Stimulated activated naive CD4-positive, alpha-beta T cell treated with Interleukin-2 at 50 U/mL for 16 hours (primary cell): Measurements from ENCODE around the gene CAPN8.

Source experiments
- DNase-seq: peaks from one replicate; lab custom pipeline; 2025; lab: John Stamatoyannopoulos, UW

The CAPN8 gene

GRCh38 chr1:223654083-223654482 lies 11.4 kb downstream of the CAPN8 start:
- no peak for DNase-seq

- no peak for DNase-seq
Observed at GRCh38 chr1:223653431-223653830, 12.1 kb downstream of the CAPN8 start.

GRCh38 chr1:223653015-223653414 lies 12.5 kb downstream of the CAPN8 start:
- DNase-seq = no peak

- DNase-seq = no peak
Observed at GRCh38 chr1:223652436-223652941, 13.0 kb downstream of the CAPN8 start.

DNA sequence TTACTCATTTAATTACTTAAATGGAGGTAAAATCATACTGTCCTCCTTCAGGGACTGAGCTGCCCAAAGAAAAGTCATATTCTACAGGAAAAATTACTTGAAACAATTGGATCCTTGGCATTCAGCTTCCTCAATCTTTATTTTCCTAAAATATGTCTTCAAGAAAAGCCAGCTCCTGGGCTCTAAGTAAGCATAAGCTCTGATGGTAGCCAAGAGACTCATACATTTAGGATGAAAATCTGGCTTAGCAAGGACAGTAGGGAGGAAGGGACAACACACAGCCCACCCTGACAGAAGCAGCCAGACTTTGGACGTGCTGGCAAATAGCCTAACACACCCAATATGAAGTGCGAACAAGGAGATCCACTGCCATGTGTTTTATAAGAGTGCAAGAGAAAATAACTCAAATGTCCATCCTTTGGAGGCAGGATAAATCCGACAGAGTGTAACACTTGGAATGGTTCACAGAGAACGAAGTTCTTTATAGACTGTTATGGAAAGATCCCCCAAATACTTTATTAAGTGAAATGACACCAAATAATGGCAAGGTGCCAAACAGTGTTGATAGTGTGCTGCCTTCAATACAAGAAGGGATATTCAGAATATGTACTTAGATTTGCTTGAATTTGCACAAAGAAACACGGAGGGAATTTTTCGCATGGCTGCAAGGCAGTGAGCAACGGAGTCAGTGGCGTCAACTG lies 14.1 kb downstream of the CAPN8 start:
- no peak for DNase-seq

DNA sequence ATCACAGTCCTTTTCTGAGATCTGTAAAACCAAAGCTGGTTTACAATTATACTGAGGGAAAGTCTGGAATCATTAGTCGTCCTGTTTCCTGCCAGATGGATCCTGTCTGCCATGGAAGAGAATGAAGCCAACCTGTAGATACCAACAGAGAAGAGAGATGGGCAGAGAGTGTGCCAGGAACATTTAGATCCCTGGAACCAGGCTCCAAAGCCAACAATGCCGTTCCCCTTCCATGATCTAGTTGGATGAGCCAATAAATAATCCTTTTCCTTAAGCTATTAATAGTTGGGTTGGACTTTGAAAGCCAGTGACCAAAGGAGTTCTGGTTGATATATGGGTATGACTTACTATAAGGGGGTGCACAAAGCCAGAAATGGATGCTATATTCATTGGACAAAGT lies 15.0 kb downstream of the CAPN8 start:
- DNase-seq = no peak

DNA sequence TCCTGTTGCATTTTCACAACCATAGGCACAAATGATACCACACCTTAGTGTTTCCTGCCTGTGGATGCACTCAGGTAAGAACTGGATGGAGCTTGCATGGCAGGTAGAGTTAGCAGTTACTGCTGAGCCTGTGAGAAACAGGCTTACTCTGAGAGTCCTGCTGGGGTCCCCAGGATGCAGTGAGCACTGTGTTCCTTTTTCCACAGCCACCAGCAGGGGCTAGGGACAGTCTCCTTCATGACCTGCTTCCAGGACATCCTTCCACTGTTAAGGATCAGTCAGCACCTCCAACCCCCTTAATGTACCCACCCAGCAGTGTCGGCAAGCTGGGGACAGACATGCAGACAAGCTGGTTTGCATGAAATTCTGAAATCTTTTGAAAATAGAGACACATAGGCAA lies 16.3 kb downstream of the CAPN8 start:
- no peak for DNase-seq

- no peak for DNase-seq
Observed at GRCh38 chr1:223647249-223647648, 18.3 kb downstream of the CAPN8 start.

DNA sequence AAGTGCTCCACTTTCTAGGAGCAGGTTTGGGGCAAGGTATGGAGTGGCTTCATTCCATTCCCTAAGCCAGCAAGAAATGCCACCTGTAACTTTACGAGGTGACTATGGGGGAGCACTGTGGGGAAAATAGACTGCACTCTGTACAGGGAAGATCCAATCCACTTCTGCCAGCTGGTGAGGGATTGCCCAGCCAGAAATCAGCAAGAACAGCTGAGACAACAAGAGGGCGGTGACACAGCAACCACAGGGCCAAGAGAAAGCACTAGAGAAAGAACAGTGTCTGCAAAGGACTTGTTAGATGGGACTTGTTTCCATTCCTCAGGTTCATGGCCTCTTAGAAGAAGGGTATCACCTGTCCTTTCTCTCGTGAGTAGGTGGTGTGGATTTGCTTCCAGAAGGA lies 19.6 kb downstream of the CAPN8 start:
- no peak for DNase-seq

DNA sequence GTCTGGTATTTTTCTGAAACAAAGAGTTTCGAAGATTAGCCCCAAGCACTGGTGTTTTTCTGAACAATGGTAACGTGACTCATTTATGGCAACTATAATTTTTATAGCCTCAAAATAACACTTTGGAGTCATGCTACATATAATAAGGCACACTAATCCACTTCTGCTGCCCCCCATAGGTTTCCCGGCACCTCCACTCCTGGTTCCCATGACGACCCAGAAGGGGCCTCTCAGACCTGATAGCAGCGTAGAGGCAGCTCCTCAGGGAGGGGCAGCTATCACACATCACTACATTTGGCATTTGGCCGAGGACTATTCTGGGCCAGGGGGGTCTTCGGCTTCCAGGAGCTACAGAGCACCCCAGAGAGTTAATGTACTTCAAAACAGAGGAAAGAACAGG lies 23.3 kb downstream of the CAPN8 start:
- DNase-seq = no peak

DNA sequence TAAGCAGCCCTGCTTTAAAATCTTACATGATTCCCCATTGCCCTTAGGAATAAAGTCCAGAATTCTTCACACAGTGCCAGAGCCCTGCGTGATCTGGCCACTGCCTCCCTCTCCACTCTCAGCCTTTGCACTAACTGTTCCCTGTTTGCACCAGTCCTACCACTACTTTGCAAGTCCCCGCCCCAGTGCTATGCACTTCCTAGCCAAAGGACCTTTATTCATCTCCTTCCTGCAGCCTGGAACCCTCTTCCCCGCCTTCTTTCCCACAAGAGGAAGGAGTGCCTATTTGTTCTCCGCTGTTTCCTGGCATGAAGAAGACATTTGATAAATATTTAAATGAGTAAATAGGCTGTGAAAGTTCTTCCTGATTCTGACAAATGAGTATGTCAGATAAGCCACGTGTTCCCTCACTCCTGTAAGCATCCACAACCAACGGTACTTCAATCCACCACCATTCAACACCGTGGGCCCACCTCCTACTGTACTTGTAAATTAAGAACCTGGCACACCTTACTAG lies 23.9 kb downstream of the CAPN8 start:
- DNase-seq = no peak

GRCh38 chr1:223639331-223639749 lies 26.2 kb downstream of the CAPN8 start:
- peak; percentile 5 for DNase-seq

GRCh38 chr1:223635236-223635635 lies 30.3 kb downstream of the CAPN8 start:
- no peak for DNase-seq

- DNase-seq = no peak
Observed at GRCh38 chr1:223634423-223634822, 31.1 kb downstream of the CAPN8 start.

DNA sequence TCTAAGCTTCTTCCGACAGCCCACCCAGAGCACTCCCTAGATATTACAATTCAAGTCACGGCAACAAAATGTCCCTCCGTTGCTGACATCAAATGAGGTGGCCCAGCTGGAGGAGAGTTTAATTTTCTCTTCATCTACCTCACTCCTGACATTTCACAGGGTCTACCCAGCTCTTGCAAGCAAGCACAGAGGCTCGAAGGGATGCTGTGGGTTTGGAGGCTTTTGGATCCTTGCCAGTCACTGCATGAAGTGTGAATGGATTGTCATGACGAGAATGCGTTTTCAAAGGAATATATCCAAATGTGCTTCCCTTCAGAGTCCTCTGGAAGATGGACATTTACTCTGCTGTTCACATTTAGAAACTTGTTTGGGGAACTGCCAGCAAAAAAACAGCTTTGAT lies 33.5 kb downstream of the CAPN8 start:
- DNase-seq = no peak

GRCh38 chr1:223631473-223631872 lies 34.0 kb downstream of the CAPN8 start:
- DNase-seq = no peak

GRCh38 chr1:223629126-223629457 lies 36.4 kb downstream of the CAPN8 start:
- no peak for DNase-seq

DNA sequence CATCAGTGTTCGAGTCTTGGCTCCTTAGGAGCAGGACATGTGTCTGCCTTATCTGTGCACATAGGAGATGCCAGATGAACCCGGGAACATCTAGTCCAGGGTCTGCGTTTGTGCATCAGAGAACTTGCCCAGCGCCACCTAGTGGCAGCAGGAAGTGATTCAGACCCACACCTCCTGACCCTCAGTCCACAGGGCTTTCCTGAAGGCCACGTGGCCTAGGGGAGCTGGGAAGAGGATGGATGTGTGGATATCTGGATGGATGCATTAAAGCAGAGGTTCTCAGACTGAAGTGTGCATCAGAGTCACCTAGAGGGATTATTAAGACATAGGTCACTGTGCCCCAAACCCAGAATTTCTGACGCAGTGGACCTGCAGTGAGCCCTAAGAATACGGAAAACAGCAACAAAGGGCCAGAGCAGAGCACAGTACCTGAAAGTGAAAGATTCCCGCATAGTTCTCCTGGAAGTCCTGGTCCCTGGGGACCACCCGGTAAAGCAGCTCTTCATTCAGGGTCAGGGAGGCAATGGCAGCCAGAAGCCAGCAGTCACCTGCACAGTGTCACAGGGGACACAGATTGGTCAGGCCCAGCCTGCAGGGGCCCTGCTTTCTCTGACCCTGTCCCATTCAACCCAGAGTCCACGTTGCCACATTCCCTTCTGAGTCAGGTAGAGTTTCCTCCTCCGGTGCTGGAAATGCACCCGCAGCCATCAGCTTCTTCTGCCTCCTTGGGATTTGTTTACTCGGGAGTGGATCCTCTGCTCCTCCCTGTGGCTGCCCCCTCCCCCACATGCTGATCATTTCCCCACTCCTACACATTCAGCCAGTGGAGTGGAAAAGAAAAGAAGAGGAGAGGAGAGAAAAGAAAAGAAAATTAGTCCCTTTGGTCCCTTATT lies 37.0 kb downstream of the CAPN8 start:
- peak; percentile 29 for DNase-seq

DNA sequence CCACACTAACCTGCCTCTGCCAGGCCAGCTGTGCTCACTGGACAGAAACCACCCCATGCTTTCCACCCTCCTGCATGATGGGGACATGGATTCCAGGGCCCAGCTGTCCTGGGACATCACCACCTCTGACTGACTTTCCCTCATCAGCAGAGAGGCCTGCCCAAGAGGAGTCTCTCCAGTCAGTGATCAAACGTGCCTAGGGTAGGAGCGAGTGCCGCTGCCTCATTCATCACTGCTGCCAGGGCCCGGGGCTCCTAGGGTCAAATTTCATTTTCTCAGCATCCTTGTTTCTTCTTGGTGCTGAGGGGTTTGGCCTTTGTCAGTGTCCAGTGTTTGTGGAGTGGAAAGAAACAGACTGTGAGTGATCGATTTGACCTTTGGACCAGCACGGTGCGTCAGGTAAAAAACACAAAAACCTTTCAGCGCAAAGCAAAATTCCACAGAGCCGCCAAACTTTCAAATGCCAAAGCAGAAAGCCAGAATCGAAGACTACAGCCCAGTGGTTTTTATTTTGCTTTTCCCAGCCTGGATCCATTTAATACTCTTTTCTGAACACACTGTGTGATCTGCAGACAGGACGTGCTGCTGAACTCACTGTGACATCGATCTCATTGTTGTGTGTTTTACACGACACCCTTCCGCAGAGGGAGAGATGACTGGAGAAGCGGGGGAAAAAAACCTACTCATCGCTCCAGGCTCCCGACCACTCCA lies 43.2 kb downstream of the CAPN8 start:
- DNase-seq = no peak

GRCh38 chr1:223621312-223621734 lies 44.2 kb downstream of the CAPN8 start:
- DNase-seq = no peak

DNA sequence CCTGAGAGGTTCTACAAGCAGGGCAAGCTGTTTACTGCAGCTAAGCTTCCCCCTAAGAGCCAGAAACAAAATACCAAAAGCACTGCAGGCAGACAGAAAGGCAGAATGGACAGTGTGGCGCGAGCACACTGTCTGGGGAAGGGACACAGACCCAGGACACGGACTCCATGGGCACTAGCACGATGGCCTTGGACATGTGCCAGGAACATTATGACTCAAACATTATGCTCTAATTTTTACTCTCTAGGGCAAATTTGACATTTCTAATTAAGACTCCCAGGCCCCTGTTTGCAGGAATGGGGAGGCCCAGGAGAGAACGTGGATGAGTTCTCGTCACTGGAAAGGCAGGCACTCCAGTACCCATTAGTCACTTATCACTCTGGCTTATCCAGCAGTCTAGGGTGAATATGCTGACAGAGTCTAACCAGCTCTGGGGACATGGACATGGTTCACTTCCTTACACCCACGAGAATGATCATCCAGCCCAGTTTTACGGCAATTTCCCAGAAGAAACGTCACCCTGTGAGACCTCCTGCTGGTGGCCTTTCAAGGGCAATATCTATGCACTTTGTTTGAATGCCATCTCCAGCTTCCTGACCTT lies 45.1 kb downstream of the CAPN8 start:
- no peak for DNase-seq

GRCh38 chr1:223618680-223619079 lies 46.8 kb downstream of the CAPN8 start:
- no peak for DNase-seq
